NCI-H1105 (cell line): ENCODE results near the gene PLXNA4.
A peak's percentile ranks its signal among the peaks of the same experiment; 100 is the strongest.

Source experiments
- DNase-seq: peaks from one replicate; lab custom pipeline; 2025; lab: John Stamatoyannopoulos, UW

Gene PLXNA4

GRCh38 chr7:132353936-132354335, 222.3 kb downstream of the PLXNA4 start:
- no peak for DNase-seq

GRCh38 chr7:132352800-132353199, 223.5 kb downstream of the PLXNA4 start:
- no peak for DNase-seq

- no peak for DNase-seq
Measured at GRCh38 chr7:132351954-132352499, 224.2 kb downstream of the PLXNA4 start.

- no peak for DNase-seq
Measured at GRCh38 chr7:132350741-132351140, 225.5 kb downstream of the PLXNA4 start.

- DNase-seq: no peak
Measured at GRCh38 chr7:132349075-132349474, 227.2 kb downstream of the PLXNA4 start.

GRCh38 chr7:132348341-132348740, 227.9 kb downstream of the PLXNA4 start:
- no peak for DNase-seq

- DNase-seq: no peak
Measured at GRCh38 chr7:132347858-132348257, 228.4 kb downstream of the PLXNA4 start.

- no peak for DNase-seq
Measured at GRCh38 chr7:132347123-132347522, 229.1 kb downstream of the PLXNA4 start.

GRCh38 chr7:132345543-132346129, 230.6 kb downstream of the PLXNA4 start:
- no peak for DNase-seq

GRCh38 chr7:132345030-132345429, 231.2 kb downstream of the PLXNA4 start:
- no peak for DNase-seq

- DNase-seq: no peak
Measured at GRCh38 chr7:132343199-132343598, 233.1 kb downstream of the PLXNA4 start.

GRCh38 chr7:132337450-132338080, 238.7 kb downstream of the PLXNA4 start:
- no peak for DNase-seq

GRCh38 chr7:132336797-132337196, 239.5 kb downstream of the PLXNA4 start:
- DNase-seq: no peak

- DNase-seq: no peak
Measured at GRCh38 chr7:132333301-132333700, 243.0 kb downstream of the PLXNA4 start.

- no peak for DNase-seq
Measured at GRCh38 chr7:132328760-132329159, 247.5 kb downstream of the PLXNA4 start.

GRCh38 chr7:132328047-132328620, 248.1 kb downstream of the PLXNA4 start:
- no peak for DNase-seq

GRCh38 chr7:132326878-132327589, 249.2 kb downstream of the PLXNA4 start:
- no peak for DNase-seq

GRCh38 chr7:132322970-132323369, 253.3 kb downstream of the PLXNA4 start:
- DNase-seq: no peak

GRCh38 chr7:132321387-132321786, 254.9 kb downstream of the PLXNA4 start:
- no peak for DNase-seq

- no peak for DNase-seq
Measured at GRCh38 chr7:132319481-132319880, 256.8 kb downstream of the PLXNA4 start.

- peak; percentile 70 for DNase-seq
Measured at GRCh38 chr7:132318352-132319318, 257.6 kb downstream of the PLXNA4 start.
